HepG2 (cell line): ENCODE measurements around the gene ZNF546. TPM values are rescaled to one million over a fixed set of nuclear protein-coding genes. Genes with fewer than 3 reads are reported as not detected.

ENCODE experiments used
- ATAC-seq: fragments of 200-7000 bp; cut with Tn5 transposase; 3 replicates; pipeline ENCODE4 v1.9.1; 2020; ENCODE audit warnings: mild to moderate bottlenecking, moderate library complexity
- BruUV-seq: library from RNA; stranded (reverse); fragments of 400-500 nt; replicated peaks from 2 replicates; lab custom pipeline; 2021; lab: Mats Ljungman, UMichigan
- CTCF ChIA-PET: fragments of 300-600 bp; formaldehyde crosslinking; extraction: SDS; loops from one replicate; lab custom pipeline; 2021; ENCODE audit warnings: low total read pairs, inconsistent platforms, low intra/inter-chr PET ratio; lab: Yijun Ruan, JAX
- POLR2A ChIA-PET: fragments of 350-600 bp; sonication (Branson Sonifier 250); formaldehyde crosslinking; loops from one replicate; lab custom pipeline; 2020; ENCODE audit warnings: antibody characterized with exemption, inconsistent platforms; lab: Yijun Ruan, JAX
- DNase-seq: peaks from one replicate; pipeline ENCODE4 v3.0.0-alpha.2; 2015; ENCODE audit warnings: low spot score
- FAIRE-seq: peaks from 3 replicates; lab custom pipeline; 2011; peaks lifted over from hg19 to GRCh38; lab: Jason Lieb, UNC
- H2AFZ ChIP-seq: one replicate; pipeline ENCODE4 v1.6.1; 2011; ENCODE audit warnings: low read length, inconsistent platforms
- H3K27ac ChIP-seq: fragments of 300-600 bp; 3 replicates; pipeline ENCODE4 v1.8.0; 2011; ENCODE audit warnings: mixed run types, mild to moderate bottlenecking, mixed read lengths, low read length, inconsistent platforms; ENCODE audit not compliant: insufficient read depth; ENCODE audit errors: extremely low read length
- H3K27me3 ChIP-seq, 2 experiments: fragments of 200-600 bp in 1 of 2; 2 replicates in 1 of 2; 3 replicates in 1 of 2; pipeline versions ENCODE4 v1.6.0 to v1.8.0; 2011; ENCODE audit warnings: low read length in 2 of 2, mild to moderate bottlenecking in 2 of 2, moderate library complexity in 2 of 2, inconsistent platforms in 1 of 2; ENCODE audit not compliant: insufficient read depth in 2 of 2, control insufficient read depth in 1 of 2
- H3K36me3 ChIP-seq, 2 experiments: fragments of 200-600 bp in 1 of 2; replicated peaks in 1 of 2; 2 replicates in 1 of 2; 3 replicates in 1 of 2; pipeline versions ENCODE4 v1.5.1 to v1.8.0; 2011; ENCODE audit warnings: low read length in 2 of 2, inconsistent platforms in 1 of 2; ENCODE audit not compliant: insufficient read depth in 2 of 2, control insufficient read depth in 1 of 2
- H3K4me1 ChIP-seq: 2 replicates; pipeline ENCODE4 v1.5.1; 2012; ENCODE audit warnings: low read length, inconsistent platforms; ENCODE audit not compliant: insufficient read depth
- H3K4me2 ChIP-seq: 2 replicates; pipeline ENCODE4 v1.6.0; 2011; ENCODE audit warnings: low read depth, low read length, inconsistent platforms
- H3K4me3 ChIP-seq, 3 experiments: fragments of 200-600 bp in 1 of 3; sonication (generic), shearing (Covaris generic) in 1 of 3; replicated peaks in 1 of 3; 2 replicates each; pipeline ENCODE4 v1.5.1; 2011 to 2016; ENCODE audit warnings: low read length in 3 of 3, inconsistent platforms in 2 of 3, low read depth in 2 of 3, mild to moderate bottlenecking in 2 of 3, control low read depth in 1 of 3, mixed read lengths in 1 of 3; ENCODE audit not compliant: insufficient read depth in 1 of 3
- H3K79me2 ChIP-seq: one replicate; pipeline ENCODE4 v1.6.1; 2011; ENCODE audit warnings: low read length, inconsistent platforms; ENCODE audit not compliant: insufficient read depth
- H3K9ac ChIP-seq: 2 replicates; pipeline ENCODE4 v1.6.0; 2011; ENCODE audit warnings: mild to moderate bottlenecking, low read depth, low read length, inconsistent platforms; ENCODE audit not compliant: insufficient read depth
- H3K9me3 ChIP-seq: 2 replicates; pipeline ENCODE4 v1.5.1; 2012; ENCODE audit warnings: mild to moderate bottlenecking, low read length
- H4K20me1 ChIP-seq: 2 replicates; pipeline ENCODE4 v1.6.0; 2011; ENCODE audit warnings: inconsistent platforms, mild to moderate bottlenecking, low read length, moderate library complexity; ENCODE audit not compliant: insufficient read depth
- AGO1 ChIP-seq: fragments of 200-400 bp; formaldehyde crosslinking; IDR thresholded peaks from 2 replicates; pipeline ENCODE4 v1.6.1; 2017; ENCODE audit warnings: mild to moderate bottlenecking, low read depth, low read length, moderate library complexity; ENCODE audit not compliant: poor library complexity, severe bottlenecking
- CEBPB ChIP-seq: IDR thresholded peaks from 2 replicates; pipeline ENCODE4 v1.6.1; 2011; ENCODE audit warnings: low read depth, low read length, improper control_type of control experiment, borderline replicate concordance
- ELF1 ChIP-seq: sonication (generic); formaldehyde crosslinking; IDR thresholded peaks from 2 replicates; pipeline ENCODE4 v1.4.0; 2020; ENCODE audit warnings: missing genetic modification reagents
- ETV6 ChIP-seq: sonication (generic); formaldehyde crosslinking; conservative IDR thresholded peaks from 2 replicates; pipeline ENCODE4 v1.4.0; 2020; ENCODE audit warnings: missing genetic modification reagents
- HNF4G ChIP-seq, 2 experiments: sonication (generic) in 1 of 2; formaldehyde crosslinking in 1 of 2; IDR thresholded peaks; 2 replicates each; pipeline versions ENCODE4 v1.4.0 to v1.6.1; 2011 to 2020; ENCODE audit warnings: borderline replicate concordance in 2 of 2, low read depth in 2 of 2, mild to moderate bottlenecking in 2 of 2, low read length in 1 of 2, missing genetic modification reagents in 1 of 2, moderate library complexity in 1 of 2
- HOXD1 ChIP-seq: sonication (generic); formaldehyde crosslinking; IDR thresholded peaks from 2 replicates; pipeline ENCODE4 v1.5.0; 2020; ENCODE audit warnings: missing genetic modification reagents
- IKZF1 ChIP-seq: fragments of 450-650 bp; IDR thresholded peaks from 2 replicates; pipeline ENCODE4 v1.7.1; 2016
- IRX3 ChIP-seq: sonication (generic); formaldehyde crosslinking; IDR thresholded peaks from 2 replicates; pipeline ENCODE4 v1.8.1; 2023; ENCODE audit warnings: mild to moderate bottlenecking, low read depth, missing genetic modification reagents, borderline replicate concordance
- KAT2B ChIP-seq: fragments of 150-350 bp; IDR thresholded peaks from 2 replicates; pipeline ENCODE4 v1.6.1; 2014; ENCODE audit warnings: low read depth, low read length, borderline replicate concordance
- KLF9 ChIP-seq: IDR thresholded peaks from 2 replicates; pipeline ENCODE4 v1.6.1; 2016; ENCODE audit warnings: low read depth
- MATR3 ChIP-seq: sonication (generic); formaldehyde crosslinking; IDR thresholded peaks from 2 replicates; pipeline ENCODE4 v1.4.0; 2020; ENCODE audit warnings: missing genetic modification reagents
- MIER2 ChIP-seq: IDR thresholded peaks from 2 replicates; pipeline ENCODE4 v1.6.1; 2016; ENCODE audit warnings: missing biosample characterization, missing genetic modification reagents
- MYNN ChIP-seq: sonication (generic); formaldehyde crosslinking; IDR thresholded peaks from 2 replicates; pipeline ENCODE4 v1.4.0; 2020; ENCODE audit warnings: mild to moderate bottlenecking, low read depth, missing genetic modification reagents
- PITX1 ChIP-seq: sonication (generic); formaldehyde crosslinking; IDR thresholded peaks from 2 replicates; pipeline ENCODE4 v1.5.1; 2020; ENCODE audit warnings: mild to moderate bottlenecking, missing genetic modification reagents
- SIN3A ChIP-seq: IDR thresholded peaks from 2 replicates; pipeline ENCODE4 v1.6.1; 2011; ENCODE audit warnings: low read depth, mild to moderate bottlenecking, control low read depth, low read length, borderline replicate concordance
- TEAD2 ChIP-seq: sonication (generic); formaldehyde crosslinking; IDR thresholded peaks from 2 replicates; pipeline ENCODE4 v1.9.0; 2021; ENCODE audit warnings: missing genetic modification reagents
- THAP11 ChIP-seq: IDR thresholded peaks from 2 replicates; pipeline ENCODE4 v1.6.1; 2016; ENCODE audit warnings: missing biosample characterization, missing genetic modification reagents
- THYN1 ChIP-seq: sonication (generic); formaldehyde crosslinking; IDR thresholded peaks from 2 replicates; pipeline ENCODE4 v1.8.1; 2023; ENCODE audit warnings: low read depth, mild to moderate bottlenecking, moderate library complexity, missing genetic modification reagents, borderline replicate concordance
- ZMAT5 ChIP-seq: sonication (generic); formaldehyde crosslinking; IDR thresholded peaks from 2 replicates; pipeline ENCODE4 v1.5.0; 2020; ENCODE audit warnings: mild to moderate bottlenecking, low read depth, missing genetic modification reagents, borderline replicate concordance
- ZNF547 ChIP-seq: sonication (generic); formaldehyde crosslinking; IDR thresholded peaks from 2 replicates; pipeline ENCODE4 v1.5.1; 2020; ENCODE audit warnings: mild to moderate bottlenecking, missing genetic modification reagents
- ZNF549 ChIP-seq: sonication (generic); formaldehyde crosslinking; IDR thresholded peaks from 2 replicates; pipeline ENCODE4 v1.5.0; 2020; ENCODE audit warnings: missing genetic modification reagents
- ZNF572 ChIP-seq: sonication (generic); formaldehyde crosslinking; IDR thresholded peaks from 2 replicates; pipeline ENCODE4 v1.5.1; 2020; ENCODE audit warnings: mild to moderate bottlenecking, missing genetic modification reagents
- ZNF709 ChIP-seq: sonication (generic); formaldehyde crosslinking; IDR thresholded peaks from 2 replicates; pipeline ENCODE4 v1.5.0; 2020; ENCODE audit warnings: mild to moderate bottlenecking, missing genetic modification reagents
- WGBS: methylation state at CpG from one replicate; pipeline ENCODE4 v1.1.6; 2017; ENCODE audit warnings: low lambda C conversion rate; 5-methylcytosine and 5-hydroxymethylcytosine counted together
- in situ Hi-C: cut with HindIII; loops from 2 replicates; pipeline ENCODE4 v1.10.0; 2017; ENCODE audit warnings: low pct_unique_long_range_greater_than_20kb; ENCODE audit not compliant: extremely low pct_ligation_motif_present
- intact Hi-C: fragments of 100-400 bp; cut with micrococcal nuclease; formaldehyde crosslinking; loops from one replicate; pipeline ENCODE4 v1.10.0; 2022; ENCODE audit not compliant: unreplicated experiment
- polyA plus RNA-seq, 8 experiments: library from polyadenylated mRNA; depleted of rRNA in 3 of 8; stranded (reverse) in 7 of 8; unstranded in 1 of 8; fragments of >200 nt; fragmentation: Illumina TruSeq in 4 of 8; extraction: Trizol in 4 of 8; gene quantifications; 2 replicates each; pipeline versions ENCODE4 v1.2.1 to v1.2.3, GENCODE V29; 2011 to 2016; ENCODE audit warnings: low read depth in 4 of 8, missing spikeins in 1 of 8, mixed read lengths in 1 of 8; ENCODE audit not compliant: insufficient read depth in 1 of 8
- total RNA-seq, 5 experiments: library from RNA; depleted of rRNA; stranded (reverse); fragments of >200 nt; fragmentation: Illumina TruSeq; extraction: Trizol; gene quantifications; 2 replicates each; pipeline ENCODE4 v1.2.3, GENCODE V29; 2016; ENCODE audit warnings: low read depth in 1 of 5

Gene ZNF546
- total and polyA plus RNA-seq, 2 of the 13 experiments (the other 11 are each of a cell fraction or from before 2014, with no cell fraction given) = 2.2 to 4.1 TPM

- H3K79me2 ChIP-seq = peaks cover 16% of the 10 kb centered on the region
- no peak overlapping the region for H3K4me2 ChIP-seq
- FAIRE-seq (no peak), DNase-seq (no peak), ATAC-seq (no peak)
- TF ChIP-seq IKZF1 (no peak), ZNF547 (CRISPR knock-in tag) (no peak), ZNF572 (no peak), ELF1 (CRISPR knock-in tag) (no peak), HOXD1 (CRISPR knock-in tag) (no peak), CEBPB (no peak), AGO1 (no peak), MIER2 (CRISPR knock-in tag) (no peak)
- POLR2A ChIA-PET = interaction anchor here (1.3 kb wide), 1 partner anchor 23 kb away, joined by 3 read pairs; no protein-coding TSS in a partner anchor
- CTCF ChIA-PET = no interaction called here
- intact Hi-C loops (no loop called here), in situ Hi-C loops (no loop called here)
- H3K4me1 ChIP-seq = peaks cover 29% of the 10 kb centered on the region
- no peak overlapping the region for H3K9ac ChIP-seq
- peaks cover 11% of the 10 kb centered on the region; the same call in 1 of the 2 replicates for H3K9me3 ChIP-seq
- no peaks in the 10 kb centered on the region for H4K20me1 ChIP-seq
- H3K4me3 ChIP-seq = no peak overlapping the region
- 100% methylated on average over 1 of the region's 1 CpG for WGBS
- no peak overlapping the region for H3K27ac ChIP-seq
- no TSS peak for BruUV-seq
- H2AFZ ChIP-seq = no peak overlapping the region
- H3K27me3 ChIP-seq = no peaks in the 10 kb centered on the region; a peak in 1 of 5 replicates
- H3K36me3 ChIP-seq = no peaks in the 10 kb centered on the region
Observed at GRCh38 chr19:39993605-39994004, 3.3 kb upstream of the ZNF546 start.

DNA sequence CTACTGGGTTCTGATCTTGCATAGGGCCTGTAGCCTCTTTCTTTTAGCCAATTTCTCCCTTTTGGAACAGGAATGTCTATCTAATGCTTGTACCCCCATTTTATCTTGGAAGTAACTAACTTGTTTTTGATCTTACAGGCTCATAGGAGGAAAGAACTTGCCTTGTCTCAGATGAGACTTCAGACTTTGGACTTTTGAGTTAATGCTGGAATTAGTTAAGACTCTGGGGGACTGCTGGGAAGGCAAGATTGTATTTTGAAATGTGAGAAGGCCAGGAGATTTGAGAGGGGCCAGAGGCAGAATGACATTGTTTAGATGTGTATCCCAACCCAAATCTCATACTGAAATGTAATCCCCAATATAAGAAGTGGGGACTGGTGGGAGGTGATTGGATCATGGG lies 2.5 kb upstream of the ZNF546 start:
- no peak overlapping the region for H2AFZ ChIP-seq
- no peak overlapping the region for H3K4me2 ChIP-seq
- no peak overlapping the region for H3K4me3 ChIP-seq
- no peak overlapping the region for H3K9ac ChIP-seq
- CTCF ChIA-PET = no interaction called here
- H3K36me3 ChIP-seq = no peaks in the 10 kb centered on the region
- DNase-seq = no peak
- FAIRE-seq = no peak
- H3K9me3 ChIP-seq = peaks cover 11% of the 10 kb centered on the region; the same call in 1 of the 2 replicates
- peaks cover 29% of the 10 kb centered on the region for H3K4me1 ChIP-seq
- POLR2A ChIA-PET = interaction anchor here (1.3 kb wide), 1 partner anchor 24 kb away, joined by 3 read pairs; no protein-coding TSS in a partner anchor
- intact Hi-C loops = no loop called here
- no peak overlapping the region for H3K27ac ChIP-seq
- no peaks in the 10 kb centered on the region for H4K20me1 ChIP-seq
- in situ Hi-C loops = no loop called here
- H3K79me2 ChIP-seq = peaks cover 12% of the 10 kb centered on the region
- ATAC-seq = no peak
- no TSS peak for BruUV-seq
- H3K27me3 ChIP-seq = no peaks in the 10 kb centered on the region; a peak in 1 of 5 replicates
- TF ChIP-seq THYN1 (CRISPR knock-in tag) (no peak), MATR3 (CRISPR knock-in tag) (no peak), THAP11 (no peak), ZNF549 (CRISPR knock-in tag) (no peak), KAT2B (no peak), TEAD2 (CRISPR knock-in tag) (no peak), KLF9 (CRISPR knock-in tag) (no peak), ZMAT5 (CRISPR knock-in tag) (no peak), ZNF709 (CRISPR knock-in tag) (no peak), HNF4G (IDR thresholded peaks at IDR 0.05; ENCODE audit: borderline replicate concordance, low read depth, low read length) (no peak), HNF4G (CRISPR knock-in tag; IDR thresholded peaks at IDR 0.05; ENCODE audit: borderline replicate concordance, low read depth) (no peak), MYNN (no peak), IRX3 (CRISPR knock-in tag) (no peak), PITX1 (CRISPR knock-in tag) (no peak), SIN3A (no peak), ETV6 (no peak)
